ENCODE data around the gene CRK.

DNA sequence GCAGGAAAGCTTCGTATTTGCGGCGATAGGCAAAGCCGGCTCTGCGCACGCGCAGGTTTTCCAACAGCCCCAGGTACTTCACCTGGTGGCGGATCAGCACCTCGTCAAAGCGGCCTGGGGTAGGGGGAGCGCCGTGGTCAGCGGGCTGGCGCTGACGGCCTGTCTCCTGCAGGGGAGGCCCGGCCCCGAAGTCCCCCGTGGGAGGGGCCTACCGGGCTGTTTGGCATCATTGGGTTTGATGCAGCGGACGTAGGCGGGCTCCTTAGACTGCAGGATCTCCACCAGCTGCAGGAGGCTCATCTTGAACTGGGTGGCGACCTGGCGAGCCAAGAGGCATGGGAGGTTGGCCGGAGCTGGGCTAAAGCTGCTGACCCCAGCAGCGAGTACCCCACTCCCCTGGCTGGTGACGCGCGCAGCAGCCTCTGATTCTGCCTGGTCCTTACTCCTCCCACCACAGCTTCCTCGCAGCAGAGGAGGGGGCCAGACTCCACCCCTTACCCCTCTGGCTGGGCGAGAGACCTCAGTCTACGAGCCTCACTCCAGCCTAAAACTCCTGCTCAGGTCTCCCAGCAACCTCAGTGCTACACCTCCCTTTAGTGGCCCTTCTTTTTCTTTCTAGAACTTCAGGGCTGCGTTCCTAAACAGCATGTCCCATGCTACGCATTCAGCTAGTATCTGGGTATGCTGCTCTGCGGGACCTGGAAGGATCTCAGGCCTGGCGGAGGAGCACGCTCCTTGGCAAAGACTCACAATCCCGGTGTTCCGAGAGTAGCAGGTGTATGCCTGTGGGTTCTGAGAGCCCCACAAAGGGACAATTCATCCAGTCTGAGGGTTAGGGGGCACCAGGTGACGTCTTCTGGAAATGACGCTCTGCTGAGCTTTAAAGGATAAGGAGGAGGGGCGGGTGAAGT is 16.1 kb upstream of the CRK start:
- TF ChIP-seq, protein P1, sequence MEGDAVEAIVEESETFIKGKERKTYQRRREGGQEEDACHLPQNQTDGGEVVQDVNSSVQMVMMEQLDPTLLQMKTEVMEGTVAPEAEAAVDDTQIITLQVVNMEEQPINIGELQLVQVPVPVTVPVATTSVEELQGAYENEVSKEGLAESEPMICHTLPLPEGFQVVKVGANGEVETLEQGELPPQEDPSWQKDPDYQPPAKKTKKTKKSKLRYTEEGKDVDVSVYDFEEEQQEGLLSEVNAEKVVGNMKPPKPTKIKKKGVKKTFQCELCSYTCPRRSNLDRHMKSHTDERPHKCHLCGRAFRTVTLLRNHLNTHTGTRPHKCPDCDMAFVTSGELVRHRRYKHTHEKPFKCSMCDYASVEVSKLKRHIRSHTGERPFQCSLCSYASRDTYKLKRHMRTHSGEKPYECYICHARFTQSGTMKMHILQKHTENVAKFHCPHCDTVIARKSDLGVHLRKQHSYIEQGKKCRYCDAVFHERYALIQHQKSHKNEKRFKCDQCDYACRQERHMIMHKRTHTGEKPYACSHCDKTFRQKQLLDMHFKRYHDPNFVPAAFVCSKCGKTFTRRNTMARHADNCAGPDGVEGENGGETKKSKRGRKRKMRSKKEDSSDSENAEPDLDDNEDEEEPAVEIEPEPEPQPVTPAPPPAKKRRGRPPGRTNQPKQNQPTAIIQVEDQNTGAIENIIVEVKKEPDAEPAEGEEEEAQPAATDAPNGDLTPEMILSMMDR (conservative IDR thresholded peaks at IDR 0.05 in 1 of 2, IDR thresholded peaks at IDR 0.05 in 1 of 2; ENCODE audit: extremely low read depth in 1 of 2, insufficient read depth in 1 of 2, low read depth in 1 of 2, low read length in 2 of 2): no peak
- TF ChIP-seq EZH2 (IDR thresholded peaks at IDR 0.05; ENCODE audit: borderline replicate concordance, low read length): no peak
